HG03565 (cell line): ENCODE results near the gene NR2F1-AS1.
"Not testable (repeated sequence)": the region's sequence is repeated elsewhere in the genome, so short reads cannot be mapped to it uniquely, and the experiment has no call there.

ENCODE experiments used
- ATAC-seq: cut with Tn5 transposase; IDR thresholded peaks from one replicate; pipeline ENCODE4 v1.9.1; 2021; ENCODE audit warnings: mild to moderate bottlenecking, moderate library complexity; ENCODE audit not compliant: unreplicated experiment

NR2F1-AS1 gene

DNA sequence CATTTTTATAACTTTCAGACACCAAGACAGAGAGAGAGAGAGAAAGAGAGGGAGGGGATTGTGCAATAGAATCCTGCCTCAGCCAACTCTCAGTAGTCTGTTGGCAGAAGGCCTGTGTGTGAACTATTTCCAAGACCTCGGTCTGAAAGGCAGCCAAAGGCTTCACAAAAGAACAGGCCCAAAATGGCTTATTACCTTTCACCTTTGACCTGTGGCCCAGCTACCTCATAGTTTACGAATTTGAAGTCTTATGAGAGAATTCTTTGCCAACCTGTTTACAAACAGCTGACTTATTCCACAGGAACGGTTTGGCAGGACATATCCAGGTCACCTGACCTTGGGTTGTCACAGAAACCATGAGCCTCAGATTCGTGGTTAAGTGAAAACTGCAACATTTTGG lies 48.6 kb downstream of the NR2F1-AS1 start:
- ATAC-seq = no peak

DNA sequence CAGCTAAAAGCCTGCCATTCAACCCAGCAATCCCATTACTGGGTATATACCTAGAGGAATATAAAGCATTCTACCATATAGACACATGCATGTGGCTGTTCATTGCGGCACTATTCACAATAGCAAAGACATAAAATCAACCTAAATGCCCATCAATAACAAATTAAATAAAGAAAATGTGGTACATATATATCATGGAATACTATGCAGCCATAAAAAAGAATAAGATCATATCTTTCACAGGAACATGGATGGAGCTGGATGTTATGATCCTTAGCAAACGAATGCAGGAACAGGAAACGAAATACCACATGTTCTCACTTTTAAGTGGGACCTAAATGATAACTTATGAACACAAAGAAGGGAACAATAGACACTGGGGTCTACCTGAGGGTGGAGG lies 59.2 kb downstream of the NR2F1-AS1 start:
- ATAC-seq = not testable (repeated sequence)

GRCh38 chr5:93519740-93520139 lies 61.3 kb downstream of the NR2F1-AS1 start:
- ATAC-seq = no peak

- no peak for ATAC-seq
These were observed 63.2 kb downstream of the NR2F1-AS1 start for GRCh38 chr5:93517828-93518227.

- no peak for ATAC-seq
These were observed 67.7 kb downstream of the NR2F1-AS1 start for GRCh38 chr5:93513298-93513697.

DNA sequence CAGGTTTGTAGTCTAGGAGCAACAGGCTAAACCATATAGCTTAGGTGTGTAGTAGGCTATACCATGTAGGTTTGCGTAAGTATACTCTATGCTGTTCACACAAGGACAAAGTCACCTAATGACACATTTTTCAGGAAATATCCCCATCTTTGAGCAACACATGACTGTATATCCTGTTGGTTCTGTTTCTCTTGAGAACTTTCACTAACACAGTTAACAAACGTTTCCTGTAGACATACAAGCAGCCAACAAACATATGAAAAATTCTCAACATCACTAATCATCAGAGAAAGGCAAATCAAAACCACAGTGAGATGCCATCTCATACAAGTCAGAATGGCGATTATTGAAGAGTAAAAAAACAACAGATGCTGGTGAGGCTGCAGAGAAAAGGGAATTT lies 68.2 kb downstream of the NR2F1-AS1 start:
- ATAC-seq = no peak

DNA sequence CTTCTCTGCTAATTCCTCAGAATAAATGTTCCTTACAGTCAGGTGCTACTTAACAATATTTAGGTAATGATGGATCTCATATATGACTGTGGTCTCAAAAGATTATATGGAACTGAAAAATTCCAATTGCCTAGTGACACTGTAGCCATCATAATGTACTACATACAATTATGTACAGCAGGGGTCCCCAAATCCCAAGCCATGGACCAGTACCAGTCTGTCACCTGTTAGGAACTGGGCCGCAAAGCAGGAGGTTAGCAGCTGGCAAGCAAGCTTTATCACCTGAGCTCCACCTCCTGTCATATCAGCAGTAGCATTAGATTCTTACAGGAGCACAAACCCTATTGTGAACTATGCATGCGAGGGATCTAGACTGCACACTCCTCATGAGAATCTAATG lies 69.6 kb downstream of the NR2F1-AS1 start:
- ATAC-seq = no peak

DNA sequence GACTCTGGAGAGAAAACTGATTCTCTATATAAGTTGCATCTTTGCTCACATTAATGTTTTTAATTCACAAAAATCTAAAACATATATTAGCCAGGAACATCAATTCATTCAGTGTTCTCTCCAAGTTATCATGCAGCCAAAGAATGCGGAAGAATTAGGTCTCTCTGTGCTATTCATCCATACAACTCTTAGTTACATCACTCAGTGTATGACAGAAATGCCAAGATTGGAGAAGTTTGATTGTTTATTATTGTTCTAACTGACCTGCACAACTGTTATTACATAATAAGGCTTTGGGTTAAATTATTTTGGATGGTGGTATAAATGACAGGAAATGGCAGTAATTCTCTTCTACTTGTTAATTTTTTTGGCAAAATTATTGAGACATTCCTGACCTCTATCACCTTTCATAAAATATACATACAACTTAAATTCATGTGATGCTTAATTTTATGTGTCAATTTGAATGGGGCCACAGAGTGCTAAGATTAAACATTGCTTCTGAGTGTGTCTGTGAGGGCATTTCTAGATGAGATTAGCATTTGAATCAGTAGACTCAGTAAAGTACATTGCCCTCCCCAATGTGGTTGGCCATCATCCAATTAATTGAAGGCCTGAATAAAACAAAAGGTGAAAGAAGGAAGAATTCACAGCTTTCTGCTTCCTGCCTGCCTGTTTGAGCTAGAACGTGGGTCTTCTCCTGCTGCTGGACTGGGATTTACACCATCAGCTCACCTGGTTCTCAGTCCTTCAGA lies 70.2 kb downstream of the NR2F1-AS1 start:
- no peak for ATAC-seq

DNA sequence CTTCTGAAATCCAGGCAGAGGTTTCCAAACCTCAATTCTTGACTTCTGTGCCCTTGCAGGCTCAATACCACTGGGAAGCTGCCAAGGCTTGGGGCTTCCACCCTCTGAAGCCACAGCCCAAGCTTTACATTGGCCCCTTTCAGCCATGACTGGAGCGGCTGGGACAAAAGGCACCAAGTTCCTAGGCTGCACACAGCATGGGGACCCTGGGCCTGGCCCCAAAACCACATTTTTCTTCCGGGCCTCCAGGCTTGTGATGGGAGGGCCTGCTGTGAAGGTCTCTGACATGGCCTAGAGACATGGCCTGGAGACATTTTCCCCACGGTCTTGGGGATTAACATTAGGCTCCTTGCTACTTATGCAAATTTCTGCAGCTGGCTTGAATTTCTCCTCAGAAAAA lies 75.5 kb downstream of the NR2F1-AS1 start:
- ATAC-seq = not testable (repeated sequence)

DNA sequence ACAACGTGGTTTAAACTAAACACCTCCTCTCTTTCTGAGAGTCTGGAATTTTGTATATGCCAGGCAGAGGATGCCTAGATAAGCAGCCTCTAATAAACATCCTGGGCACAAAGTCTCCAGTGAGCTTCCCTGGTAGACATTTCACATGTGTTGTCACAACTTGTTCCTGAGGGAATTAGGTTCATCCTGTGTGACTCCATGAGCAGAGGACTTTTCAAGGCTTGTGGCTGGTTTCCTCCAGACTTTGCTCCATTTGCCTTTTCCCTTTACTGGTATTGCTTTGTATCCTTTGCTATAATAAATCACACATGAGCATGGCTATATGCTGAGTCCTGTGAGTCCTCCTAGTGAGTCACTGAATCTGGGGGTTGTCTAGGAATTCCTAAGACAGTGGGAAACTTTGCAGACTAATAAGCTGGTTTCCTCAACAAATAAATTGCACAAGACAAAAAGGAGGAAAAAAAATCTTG lies 77.4 kb downstream of the NR2F1-AS1 start:
- no peak for ATAC-seq

GRCh38 chr5:93497096-93497495 lies 83.9 kb downstream of the NR2F1-AS1 start:
- ATAC-seq = no peak

- no peak for ATAC-seq
These were observed 101.0 kb downstream of the NR2F1-AS1 start for GRCh38 chr5:93479982-93480509.

GRCh38 chr5:93477816-93478215 lies 103.2 kb downstream of the NR2F1-AS1 start:
- ATAC-seq = no peak

DNA sequence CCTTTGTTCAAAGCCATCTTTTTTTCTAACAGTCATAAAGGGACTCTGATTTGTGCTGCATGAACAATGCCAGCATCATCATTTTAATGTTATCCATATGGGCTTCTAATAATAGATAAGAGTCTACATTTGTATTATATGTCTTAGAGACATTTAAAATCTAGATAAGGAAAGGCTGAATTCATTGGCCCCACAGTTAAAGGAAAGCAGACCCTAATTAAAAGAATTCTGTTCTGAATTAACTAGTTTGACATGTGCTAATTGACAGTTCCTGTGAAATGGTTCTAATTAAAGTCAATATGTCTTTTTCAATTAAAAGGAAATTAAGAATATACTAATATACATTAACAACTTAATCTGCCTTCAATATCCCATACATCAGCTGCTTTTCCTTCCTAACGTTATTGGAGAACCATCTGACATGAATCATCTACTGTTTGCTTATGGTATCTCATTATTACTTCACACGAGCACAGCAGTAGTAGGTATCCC lies 104.7 kb downstream of the NR2F1-AS1 start:
- ATAC-seq = no peak

DNA sequence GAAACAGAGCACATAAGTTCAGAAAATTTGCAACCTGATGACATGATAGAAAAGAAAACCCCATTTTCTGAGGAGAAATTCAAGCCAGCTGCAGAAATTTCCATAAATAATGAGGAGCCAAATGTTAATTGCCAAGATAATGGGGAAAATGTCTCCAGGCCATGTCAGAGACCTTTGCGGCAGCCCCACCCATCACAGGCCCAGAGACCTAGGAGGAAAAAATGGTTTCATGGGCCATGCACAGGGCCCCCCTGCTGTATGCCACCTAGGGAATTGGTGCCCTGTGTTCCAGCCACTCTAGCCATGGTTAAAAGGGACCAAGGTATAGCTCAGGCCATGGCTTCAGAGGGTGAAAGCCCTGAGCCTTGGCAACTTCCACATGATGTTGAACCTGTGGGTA lies 118.1 kb downstream of the NR2F1-AS1 start:
- no peak for ATAC-seq

DNA sequence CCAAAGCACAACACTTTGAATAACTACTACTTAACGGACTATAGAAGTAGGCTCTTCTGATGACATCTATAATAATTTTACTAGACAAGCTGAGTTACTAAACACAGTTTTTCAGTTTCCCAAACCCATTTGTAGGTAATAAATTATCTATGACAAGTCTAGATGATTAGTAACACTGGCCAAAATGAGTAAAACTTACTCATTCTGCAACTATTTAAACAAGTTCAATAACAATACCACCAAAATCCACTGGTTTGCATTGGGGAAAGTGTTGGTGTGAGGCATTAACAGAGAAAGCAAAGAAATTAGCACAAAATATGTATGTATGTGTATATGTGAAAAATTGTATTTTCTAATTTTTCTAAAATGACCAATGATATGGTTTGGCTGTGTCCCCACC lies 119.3 kb downstream of the NR2F1-AS1 start:
- no peak for ATAC-seq

DNA sequence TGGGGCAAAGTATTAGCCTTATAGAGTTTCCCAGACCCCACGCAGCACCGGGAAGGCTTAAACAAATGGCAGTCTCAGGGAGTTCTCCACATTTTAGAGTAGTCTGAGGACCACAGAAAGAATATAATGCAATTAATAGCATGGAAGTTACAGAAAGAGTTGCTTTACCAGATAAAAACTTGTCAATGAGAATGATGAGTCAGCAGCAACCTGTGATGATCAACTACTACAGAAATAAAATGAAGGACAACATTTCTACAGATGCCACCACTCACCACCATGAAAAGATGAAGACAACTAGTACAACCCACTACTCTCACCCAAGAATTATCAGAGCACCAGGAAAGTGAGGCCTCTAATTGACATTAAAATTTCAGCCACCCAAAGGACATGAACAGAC lies 120.7 kb downstream of the NR2F1-AS1 start:
- no peak for ATAC-seq

DNA sequence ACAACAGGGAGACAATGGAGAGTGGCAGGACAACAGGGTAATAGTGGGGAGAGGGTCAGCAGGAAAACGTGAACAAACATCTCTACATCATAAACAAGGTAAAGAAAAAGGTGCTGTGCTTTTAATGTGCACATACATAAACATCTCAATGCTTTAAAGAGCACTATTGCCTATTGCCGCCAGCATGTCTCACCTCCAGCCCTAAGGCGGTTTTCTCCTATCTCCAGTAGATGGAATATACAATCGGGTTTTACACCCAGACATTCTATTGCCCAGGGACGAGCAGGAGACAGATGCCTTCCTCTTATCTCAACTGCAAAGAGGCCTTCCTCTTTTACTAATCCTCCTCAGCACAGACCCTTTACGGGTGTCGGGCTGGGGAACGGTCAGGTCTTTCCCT lies 124.2 kb downstream of the NR2F1-AS1 start:
- not testable (repeated sequence) for ATAC-seq

GRCh38 chr5:93454896-93455295 lies 126.1 kb downstream of the NR2F1-AS1 start:
- no peak for ATAC-seq

DNA sequence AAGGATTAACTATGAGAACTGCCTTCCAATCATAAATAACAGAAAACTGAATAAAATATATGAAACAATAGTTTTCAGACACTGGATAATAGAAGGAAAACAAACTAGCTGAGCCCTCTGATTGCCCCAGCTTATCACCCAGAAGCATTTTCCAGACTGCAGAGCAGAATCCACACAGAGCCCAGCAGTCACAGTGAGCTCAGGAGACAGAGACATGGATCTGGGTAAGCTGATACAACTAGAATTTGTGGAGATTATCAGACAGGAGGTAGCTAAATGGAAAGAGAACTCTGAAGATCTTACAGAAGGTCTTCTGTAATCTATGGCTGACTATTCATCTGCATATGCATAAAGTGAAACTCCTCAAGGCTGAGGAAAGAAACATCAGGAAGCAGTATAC lies 128.8 kb downstream of the NR2F1-AS1 start:
- ATAC-seq = no peak

- no peak for ATAC-seq
These were observed 142.9 kb downstream of the NR2F1-AS1 start for GRCh38 chr5:93438124-93438523.

DNA sequence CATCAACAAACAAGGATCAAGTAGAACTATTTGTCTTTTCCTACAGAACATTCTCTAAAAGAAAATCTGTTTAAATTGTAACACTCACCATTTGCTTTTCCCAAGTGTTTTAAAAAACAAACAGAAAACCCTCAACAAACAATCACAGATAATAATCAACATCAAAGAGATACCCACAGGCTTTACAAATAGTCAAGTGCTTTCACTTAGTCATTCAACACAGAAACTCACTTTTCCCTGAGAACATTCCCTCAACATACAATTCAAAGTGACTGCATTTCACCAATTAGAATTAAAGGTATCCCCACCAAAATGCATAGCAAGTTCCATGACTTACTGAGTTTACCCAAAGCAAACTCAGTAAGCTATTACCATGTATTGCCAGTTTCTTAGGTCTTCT lies 144.9 kb downstream of the NR2F1-AS1 start:
- no peak for ATAC-seq

GRCh38 chr5:93433422-93433821 lies 147.6 kb downstream of the NR2F1-AS1 start:
- no peak for ATAC-seq
